CD14-positive monocyte (primary cell): ENCODE results near the gene HCAR1. TPM values are rescaled to one million over a fixed set of nuclear protein-coding genes. Genes with fewer than 3 reads are reported as not detected.

Experiments
- polyA plus RNA-seq, 3 donors: library from polyadenylated mRNA; depleted of rRNA in 1 of 3; unstranded in 2 of 3; stranded (reverse) in 1 of 3; fragments of 300-500 nt in 2 of 3; fragments of >200 nt in 1 of 3; fragmentation: Illumina TruSeq in 2 of 3; gene quantifications; 1 replicate in 2 of 3; 2 replicates in 1 of 3; pipeline ENCODE4 v1.2.3, GENCODE V29; 2012 to 2021
- small RNA-seq: library from RNA; depleted of rRNA; stranded (forward); fragments of <200 nt; gene quantifications from one replicate; pipeline ENCODE3, GENCODE V24; 2012; ENCODE audit warnings: low read depth; ENCODE audit not compliant: insufficient read length

The HCAR1 gene
- polyA plus RNA-seq, 3 donors = not detected

Small RNAs within 50 kb of the gene (small RNA-seq; reads per million reads assigned to genes)
- not detected for gene AC026333.2
- gene RF00019 = not detected

Other genes starting within 250 kb of the HCAR1 start
- gene ZCCHC8, start 229.9 kb downstream of the HCAR1 start, polyA plus RNA-seq = 10 to 100 TPM in 1 of 3 donors, 1 to 10 TPM in 2; 2.5 to 25.4 (median 5.4) TPM
- 10 to 100 TPM in 2 of 3 donors, 1 to 10 TPM in 1; 7.6 to 63.5 (median 15.8) TPM for gene RSRC2, start 203.9 kb downstream of the HCAR1 start, polyA plus RNA-seq
- 10 to 100 TPM in 1 of 3 donors, under 1 TPM in 2; 0.65 to 10.3 (median 0.81) TPM for gene KNTC1, start 203.6 kb downstream of the HCAR1 start, polyA plus RNA-seq
- gene HCAR2, start 27.5 kb downstream of the HCAR1 start, polyA plus RNA-seq = 10 to 100 TPM in 2 of 3 donors, 1 to 10 TPM in 1; 8.1 to 31.2 (median 13.0) TPM
- gene HCAR3, start 14.0 kb downstream of the HCAR1 start, polyA plus RNA-seq = 10 to 100 TPM; 14.4 to 65.3 (median 23.7) TPM
- gene DENR, start 22.0 kb upstream of the HCAR1 start, polyA plus RNA-seq = 10 to 100 TPM; 11.2 to 34.1 (median 32.5) TPM
- under 1 TPM; 0.09 to 0.13 (median 0.11) TPM for gene CCDC62, start 43.7 kb upstream of the HCAR1 start, polyA plus RNA-seq
- under 1 TPM in 2 of 3 donors, not detected in 1; 0.09 to 0.60 TPM for gene HIP1R, start 104.6 kb upstream of the HCAR1 start, polyA plus RNA-seq
- 10 to 100 TPM; 12.3 to 34.3 (median 16.4) TPM for gene VPS37B, start 165.3 kb upstream of the HCAR1 start, polyA plus RNA-seq
- 1 to 10 TPM in 1 of 3 donors, under 1 TPM in 2; 0.14 to 1.2 (median 0.22) TPM for gene ABCB9, start 235.6 kb upstream of the HCAR1 start, polyA plus RNA-seq
- gene OGFOD2, start 244.4 kb upstream of the HCAR1 start, polyA plus RNA-seq = 10 to 100 TPM; 13.0 to 30.3 (median 13.6) TPM
- gene ARL6IP4, start 249.8 kb upstream of the HCAR1 start, polyA plus RNA-seq = 100 to 1,000 TPM; 152 to 268 (median 167) TPM